Cerebellar nuclear complex (tissue), 1 donor: Measurements from ENCODE around the gene PBOV1.
"Not testable (repeated sequence)": the region's sequence is repeated elsewhere in the genome, so short reads cannot be mapped to it uniquely, and the experiment has no call there.

Experiments used
- DNase-seq, 2 experiments: peaks; one replicate each; lab custom pipeline; 2025; lab: John Stamatoyannopoulos, UW

The PBOV1 gene

DNA sequence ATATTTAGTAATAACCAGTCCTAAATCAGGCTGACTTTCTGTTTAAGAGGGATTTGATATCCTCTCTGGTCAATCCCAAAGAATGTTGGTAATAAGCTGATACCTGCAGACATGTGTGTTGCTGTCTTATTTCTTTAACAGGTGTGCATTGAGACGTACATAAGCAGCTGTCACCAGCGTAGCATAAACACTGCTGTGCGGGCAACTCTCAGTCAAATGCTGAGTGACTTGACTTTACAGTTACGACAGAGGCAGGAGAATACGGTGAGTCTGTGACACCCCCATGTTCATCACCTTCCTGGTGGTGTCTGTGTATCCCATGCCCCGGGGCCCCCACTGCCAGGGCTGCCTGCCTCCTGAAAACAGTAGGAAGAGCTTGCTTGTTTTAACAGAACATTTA lies 20.1 kb upstream of the PBOV1 start:
- no peak for DNase-seq

DNA sequence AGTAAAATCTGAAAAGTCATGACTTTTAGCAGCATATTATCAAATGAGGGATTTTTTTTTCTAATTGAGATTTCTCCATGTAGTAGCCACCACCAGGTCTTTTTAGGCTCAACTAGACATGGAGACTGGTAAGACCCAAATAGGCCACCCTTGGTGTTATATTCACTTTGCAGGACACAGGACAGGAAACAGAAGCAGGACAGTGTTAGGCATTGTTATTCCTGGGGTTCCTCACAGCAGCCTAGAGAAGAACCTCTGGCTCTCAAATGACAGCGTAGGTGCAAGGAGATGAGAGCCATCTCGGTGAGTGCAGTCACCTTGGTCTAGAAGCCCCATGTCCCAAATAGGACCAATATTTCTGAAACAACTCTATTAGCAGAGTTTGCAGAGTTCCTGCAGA lies 19.2 kb upstream of the PBOV1 start:
- no peak for DNase-seq

DNA sequence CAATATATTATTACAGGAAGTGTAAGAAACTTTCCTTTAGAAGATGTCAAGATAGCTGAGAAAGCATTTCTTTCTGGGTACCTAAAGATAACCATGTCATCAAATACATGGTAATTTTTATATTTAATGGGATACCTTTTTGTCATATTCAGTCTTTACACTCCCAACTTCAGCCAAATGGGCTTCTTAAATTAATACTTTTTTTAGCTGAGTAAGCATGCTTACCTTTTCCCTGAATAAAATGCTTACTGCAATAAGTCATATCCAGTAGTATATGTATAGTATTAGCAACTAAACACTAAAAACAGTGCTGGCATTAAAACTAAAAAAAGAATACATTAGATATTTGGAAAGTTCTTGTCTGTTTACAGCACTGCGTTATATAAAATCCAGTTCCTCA lies 17.4 kb upstream of the PBOV1 start:
- DNase-seq, result no peak

DNA sequence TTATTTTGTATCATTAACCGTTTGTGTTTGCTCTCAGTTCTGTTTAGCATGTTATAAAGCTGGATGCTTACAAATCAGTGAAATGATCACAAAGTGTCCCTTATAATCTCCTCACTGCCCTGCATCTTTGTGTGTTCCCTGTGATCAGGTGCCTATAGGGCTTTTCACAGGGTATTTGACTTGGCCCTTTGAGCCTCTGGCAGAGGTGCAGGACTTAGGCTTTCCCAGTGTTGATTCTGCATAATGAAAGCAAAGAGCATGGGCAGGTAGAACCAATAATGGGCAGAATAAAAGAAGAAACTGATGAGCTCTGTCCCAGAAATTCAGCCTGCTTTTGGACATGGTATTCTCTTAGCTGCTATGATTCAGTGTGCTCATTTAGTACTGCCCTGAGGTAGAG lies 16.9 kb upstream of the PBOV1 start:
- no peak for DNase-seq

DNA sequence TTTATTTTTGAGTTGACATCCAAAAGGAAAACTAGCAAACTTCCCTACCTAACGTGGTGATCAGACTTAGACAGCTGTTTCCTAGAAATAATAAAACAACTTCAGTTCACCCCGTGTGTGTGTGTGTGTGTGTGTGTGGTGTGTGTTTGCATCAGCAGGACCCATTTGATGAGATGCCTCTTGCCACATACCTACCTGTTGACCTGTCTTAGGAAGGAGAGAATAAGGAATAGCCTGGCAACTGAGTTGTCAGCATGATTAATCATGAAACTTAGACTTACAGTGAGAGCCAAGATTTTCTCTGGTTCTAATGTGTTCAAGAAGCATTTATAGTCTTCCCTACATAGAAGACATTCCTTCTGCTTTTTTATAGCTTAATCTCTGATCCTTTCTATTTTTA lies 16.1 kb upstream of the PBOV1 start:
- no peak for DNase-seq

DNA sequence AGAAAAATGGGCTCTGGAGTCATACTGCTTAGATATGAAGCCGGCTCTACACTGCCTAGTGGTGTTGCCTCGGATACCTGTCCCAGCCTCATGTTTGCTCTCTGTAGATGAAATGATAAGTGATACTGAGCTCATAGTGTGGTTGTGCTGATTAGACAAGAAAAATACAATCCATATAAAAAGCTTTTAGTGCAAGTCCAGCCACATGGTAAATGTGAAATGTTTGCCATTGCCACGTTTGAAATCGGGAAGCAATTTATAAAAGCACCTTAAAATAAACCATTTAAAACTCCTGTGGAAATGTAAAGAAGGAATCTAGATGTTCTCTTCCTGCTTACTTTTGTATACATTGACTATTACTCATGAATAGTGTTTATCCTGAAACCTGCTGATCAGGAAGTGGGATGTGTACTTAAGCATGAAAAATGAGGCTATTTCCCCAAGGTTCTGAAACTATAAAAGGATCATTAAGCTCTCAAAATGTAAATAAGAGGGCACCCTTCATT lies 13.1 kb upstream of the PBOV1 start:
- no peak for DNase-seq

DNA sequence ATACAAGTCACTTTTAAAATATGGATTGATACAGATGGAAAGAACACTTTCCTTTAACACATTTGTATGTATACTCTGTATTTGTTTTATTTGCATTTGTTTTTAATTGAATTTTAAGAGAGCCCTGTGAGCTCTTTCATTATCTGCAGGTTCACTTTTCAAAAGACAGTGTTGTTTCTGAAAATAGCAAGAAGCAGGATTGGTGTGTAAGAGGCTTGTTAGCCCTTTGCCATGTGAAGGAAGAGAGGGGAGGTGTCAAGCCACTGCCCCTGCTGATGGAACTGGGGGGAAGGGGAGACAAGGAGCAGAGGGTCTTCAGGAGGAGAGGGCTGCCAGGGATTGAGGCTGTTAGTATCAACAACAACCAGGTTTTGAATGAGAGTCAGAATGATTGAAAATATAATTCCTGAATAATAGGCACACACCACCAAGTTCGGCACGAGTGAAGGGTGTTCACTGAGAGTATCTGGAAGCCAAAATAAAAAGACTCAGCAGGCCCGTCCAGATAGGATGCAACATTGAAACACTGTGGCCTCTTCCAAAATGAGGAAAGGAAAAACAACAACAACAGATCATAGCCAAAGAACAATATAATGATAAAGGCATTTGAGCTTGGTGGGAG lies 12.6 kb upstream of the PBOV1 start:
- no peak for DNase-seq

DNA sequence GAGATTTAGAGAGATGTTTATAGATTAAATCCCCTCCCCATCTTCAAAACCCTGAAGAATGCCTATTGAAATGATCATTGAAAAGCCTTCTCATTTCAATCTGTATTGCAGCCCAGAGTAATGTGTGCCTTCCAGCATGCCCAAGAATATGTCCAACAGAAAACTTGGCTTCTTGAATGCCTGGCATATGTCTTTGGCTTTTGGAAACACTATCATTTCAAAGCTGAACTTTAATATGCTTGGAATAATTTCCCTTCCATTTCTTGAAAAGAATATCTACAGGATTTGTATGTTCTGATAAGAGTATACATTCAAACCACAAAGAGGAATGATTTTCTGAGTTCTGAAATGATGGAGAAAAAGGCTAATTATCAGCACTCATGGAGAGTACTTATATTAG lies 11.9 kb upstream of the PBOV1 start:
- no peak for DNase-seq

DNA sequence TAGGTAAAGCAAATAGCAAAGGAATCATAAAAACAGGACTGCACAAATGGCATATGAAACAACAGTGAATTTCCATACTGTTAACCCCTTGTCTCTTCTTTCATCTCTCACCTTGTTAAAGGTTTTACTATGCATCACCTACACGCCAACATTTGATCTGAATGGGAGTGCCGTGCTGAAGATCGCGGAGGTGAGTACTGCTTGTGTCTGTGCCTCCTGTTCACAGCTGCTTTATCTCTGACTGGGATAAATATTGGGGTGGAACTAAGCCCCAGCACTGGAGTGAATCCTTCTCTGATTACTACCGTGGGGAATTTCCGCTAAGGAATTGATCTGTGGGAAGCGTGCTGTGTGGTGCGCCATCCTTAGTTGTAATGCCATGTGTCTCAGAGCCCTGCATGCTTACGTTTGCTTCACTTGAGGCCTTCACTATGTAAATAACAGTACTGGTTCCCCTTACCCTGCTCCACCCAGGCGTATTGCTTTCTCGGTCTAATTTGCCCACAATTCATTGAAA lies 11.4 kb upstream of the PBOV1 start:
- DNase-seq, result no peak

DNA sequence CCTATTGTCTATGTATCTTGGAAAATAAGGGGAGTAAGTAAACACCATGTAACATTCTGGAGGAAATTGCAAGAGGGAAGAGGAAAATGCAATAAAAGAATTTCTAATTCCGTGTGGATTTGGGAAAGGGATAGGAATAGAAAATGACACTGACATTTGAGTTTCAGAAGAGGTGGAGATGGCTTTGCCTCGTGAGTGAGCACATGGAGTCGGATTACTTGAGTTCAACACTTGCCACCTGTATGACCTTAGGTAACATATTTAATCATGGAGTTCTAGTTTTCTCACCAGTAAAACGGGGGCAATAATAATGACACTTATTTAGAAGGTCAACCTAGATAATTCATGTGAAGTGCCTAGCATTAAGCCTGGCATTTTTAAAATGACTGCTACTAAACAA lies 10.8 kb upstream of the PBOV1 start:
- DNase-seq, result no peak

DNA sequence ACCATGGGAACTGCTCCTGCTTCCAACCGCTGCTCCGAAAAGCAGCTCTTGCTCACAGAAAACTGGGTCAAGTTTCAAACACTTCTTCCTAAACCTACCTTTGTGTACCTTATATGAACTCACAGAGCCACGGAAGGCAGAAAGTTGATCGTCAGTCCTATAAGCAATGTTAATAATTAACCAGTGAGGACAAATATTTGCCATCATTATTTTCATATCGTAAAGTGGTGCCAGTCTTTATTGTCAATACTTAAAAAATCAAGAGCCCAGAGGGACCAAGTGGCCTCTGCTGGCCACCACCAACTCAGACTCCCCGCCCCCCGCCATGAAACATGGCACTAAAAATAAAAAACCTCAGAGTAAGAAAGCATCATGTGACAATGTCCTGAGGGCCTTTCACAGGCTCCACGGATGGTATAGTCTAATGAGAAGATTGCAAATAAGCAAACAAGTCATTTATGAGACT lies 9.1 kb upstream of the PBOV1 start:
- no peak for DNase-seq

DNA sequence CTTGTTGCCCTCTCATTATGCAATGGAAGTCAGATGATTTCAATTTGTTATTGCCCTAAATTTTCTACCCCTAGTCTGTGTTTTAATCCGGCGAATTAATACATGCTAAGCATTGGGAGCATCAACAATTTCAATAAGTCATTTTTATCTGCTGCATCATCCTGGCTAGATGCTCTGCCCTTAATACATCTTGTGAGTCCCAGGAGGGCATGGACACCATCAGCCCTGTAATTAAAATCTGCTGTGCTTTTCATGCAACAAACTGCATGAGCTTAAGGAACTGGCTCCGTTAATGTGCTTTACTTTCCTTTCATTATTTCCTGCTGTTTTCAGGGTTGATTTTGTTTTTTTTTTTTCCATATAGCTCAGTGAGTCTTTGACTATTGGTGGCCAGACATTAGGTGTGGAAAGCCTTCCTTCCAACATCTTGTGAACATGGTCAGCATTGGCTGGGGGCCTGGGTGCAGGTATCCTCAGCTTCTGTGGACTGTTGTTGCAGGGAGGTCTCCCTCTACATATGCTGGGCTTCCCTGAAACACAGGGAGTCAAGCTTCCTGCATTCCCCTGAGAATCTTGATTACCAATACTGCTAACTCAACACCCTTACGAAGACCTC lies 8.5 kb upstream of the PBOV1 start:
- no peak for DNase-seq

DNA sequence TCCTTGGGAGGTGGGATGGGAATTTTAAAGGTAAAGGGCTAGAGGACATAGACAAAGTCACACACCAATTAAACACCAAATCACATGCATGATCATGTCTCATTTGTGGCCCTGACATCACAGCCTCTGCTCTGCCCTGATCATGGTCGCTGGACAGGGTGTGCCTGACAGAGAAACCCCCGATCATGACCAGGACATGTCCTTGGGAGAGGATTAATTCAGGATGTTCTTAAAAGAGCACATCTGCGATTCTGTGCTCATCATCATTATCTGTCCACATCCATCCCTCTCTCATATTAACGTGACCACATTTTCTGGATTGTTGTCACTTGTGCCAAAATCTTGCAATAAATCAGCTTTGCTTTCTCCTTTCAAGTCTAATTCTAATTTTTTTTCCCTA lies 7.7 kb upstream of the PBOV1 start:
- no peak for DNase-seq

DNA sequence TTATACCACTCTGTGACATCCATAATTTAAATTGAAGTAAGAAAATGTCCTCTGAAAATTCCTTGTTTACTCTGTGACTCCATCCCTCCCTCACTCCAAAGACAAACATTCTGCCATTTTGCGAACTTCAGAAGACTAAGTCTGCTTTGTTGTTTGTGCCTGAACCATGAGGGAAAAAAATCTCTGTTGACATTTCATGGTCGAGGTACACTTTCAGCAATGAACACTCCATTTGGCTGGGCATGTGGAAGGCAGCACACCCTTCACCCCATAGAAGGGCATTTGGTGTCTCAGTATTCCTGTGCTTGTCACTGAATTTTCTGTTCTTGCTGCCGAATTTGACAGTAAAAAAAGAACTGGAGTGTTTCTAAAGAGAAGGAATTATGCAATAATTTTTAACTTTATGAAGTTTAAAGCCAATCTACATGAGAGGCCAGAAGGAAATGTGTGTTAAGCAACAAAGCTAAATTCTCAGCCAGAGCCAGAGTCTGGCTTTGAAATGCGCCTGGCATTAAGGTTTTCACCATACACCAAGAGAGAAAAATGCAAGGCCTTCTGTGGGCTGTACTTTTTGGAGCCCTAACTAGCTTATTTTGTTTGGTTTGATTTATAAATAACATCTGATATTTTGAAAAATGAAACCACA lies 4.7 kb upstream of the PBOV1 start:
- DNase-seq, result no peak

DNA sequence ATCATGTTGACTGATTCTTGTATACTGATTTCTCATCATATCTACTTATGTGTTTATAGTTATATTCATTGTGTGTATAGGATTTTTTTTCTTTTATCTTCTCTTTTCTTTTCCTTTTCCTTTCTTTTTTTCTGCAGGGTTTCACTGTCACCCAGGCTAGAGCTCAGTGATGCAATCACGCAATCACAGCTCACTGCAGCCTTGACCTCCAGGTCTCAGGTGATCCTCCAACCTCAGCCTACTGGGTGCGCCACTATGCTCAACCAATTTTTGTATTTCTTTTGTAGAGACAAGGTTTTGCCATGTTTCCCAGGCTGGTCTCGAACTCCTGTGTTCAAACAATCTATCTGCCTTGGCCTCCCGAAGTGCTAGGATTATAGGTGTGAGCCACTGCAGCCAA lies 1.6 kb upstream of the PBOV1 start:
- DNase-seq, result no peak

DNA sequence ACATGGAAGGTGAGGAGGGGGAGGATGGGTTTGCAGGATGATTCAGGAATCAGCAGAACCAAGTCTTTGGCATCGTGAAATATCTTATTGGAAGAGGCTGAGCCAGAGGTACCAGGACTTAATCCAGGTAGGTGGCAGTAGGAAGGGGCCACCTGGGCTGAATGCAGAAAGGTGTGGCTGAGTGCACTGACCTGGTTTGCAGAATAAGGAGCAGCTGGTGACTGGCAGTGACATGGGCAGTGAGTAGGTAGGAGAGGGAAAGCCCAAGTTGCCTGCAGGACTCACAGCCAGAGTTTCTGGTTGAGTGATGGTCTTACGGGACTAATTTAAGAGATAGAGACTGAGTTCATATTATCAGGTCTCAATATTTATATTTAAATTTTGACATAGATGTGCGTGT lies 1.1 kb upstream of the PBOV1 start:
- DNase-seq, result no peak

DNA sequence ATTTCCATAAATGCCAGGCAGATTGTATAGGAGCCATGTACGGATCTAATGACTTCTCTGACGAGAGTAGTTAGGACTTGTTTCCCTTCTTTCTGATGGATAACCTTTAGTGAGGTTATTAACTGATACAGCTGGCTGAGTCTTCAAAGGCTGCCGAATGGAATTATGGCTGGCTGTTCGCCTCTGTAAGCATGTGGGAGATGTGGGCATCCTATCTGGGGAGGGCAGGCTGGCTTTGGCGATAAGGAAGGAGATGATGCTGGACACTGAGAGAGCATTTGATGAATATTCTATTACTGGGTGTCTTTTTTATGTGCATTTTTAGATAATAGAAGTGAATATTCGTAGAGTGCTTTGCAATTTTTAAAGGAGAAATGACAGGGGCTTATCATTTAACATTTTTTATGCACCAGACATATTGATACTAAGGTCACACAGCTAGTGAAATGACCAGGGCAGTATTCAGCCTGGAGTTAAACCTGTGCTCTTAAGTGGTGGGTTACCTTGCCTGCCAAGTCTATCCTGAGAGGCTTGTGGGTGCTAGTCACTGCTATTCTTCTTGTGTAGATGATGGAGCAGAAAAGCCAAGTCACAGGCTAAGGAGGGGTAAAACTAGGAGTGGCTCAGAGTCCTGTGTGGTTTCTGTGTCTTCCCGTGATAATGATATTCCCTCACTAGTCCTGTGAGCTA lies 3.1 kb downstream of the PBOV1 start:
- no peak for DNase-seq

DNA sequence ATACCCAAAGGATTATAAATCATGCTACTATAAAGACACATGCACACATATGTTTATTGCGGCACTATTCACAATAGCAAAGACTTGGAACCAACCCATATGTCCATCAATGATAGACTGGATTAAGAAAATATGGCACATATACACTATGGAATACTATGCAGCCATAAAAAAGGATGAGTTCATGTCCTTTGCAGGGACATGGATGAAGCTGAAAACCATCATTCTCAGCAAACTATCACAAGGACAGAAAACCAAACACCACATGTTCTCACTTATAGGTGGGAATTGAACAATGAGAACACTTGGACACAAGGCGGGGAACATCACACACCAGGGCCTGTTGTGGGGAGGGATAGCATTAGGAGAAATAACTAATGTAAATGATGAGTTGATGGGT lies 5.8 kb downstream of the PBOV1 start:
- DNase-seq, result not testable (repeated sequence)

DNA sequence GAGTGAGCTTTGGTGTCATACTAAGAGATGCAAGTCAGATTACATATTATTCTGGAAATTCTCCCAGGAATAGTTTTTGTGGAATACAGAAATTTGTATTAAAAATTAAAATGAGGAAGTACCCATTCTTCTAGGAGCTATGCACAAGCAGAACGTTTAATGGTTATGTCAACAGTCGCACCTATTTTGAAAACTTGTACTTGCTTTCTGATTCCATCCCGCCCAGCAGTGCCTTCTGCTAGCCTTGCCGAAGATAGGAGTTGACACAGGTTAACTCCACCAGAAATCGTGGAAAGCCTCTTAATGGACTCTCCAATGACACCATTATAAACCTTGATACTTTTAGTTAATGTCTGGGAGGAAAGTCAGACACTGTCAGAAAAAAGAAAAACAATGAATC lies 6.7 kb downstream of the PBOV1 start:
- DNase-seq, result no peak

DNA sequence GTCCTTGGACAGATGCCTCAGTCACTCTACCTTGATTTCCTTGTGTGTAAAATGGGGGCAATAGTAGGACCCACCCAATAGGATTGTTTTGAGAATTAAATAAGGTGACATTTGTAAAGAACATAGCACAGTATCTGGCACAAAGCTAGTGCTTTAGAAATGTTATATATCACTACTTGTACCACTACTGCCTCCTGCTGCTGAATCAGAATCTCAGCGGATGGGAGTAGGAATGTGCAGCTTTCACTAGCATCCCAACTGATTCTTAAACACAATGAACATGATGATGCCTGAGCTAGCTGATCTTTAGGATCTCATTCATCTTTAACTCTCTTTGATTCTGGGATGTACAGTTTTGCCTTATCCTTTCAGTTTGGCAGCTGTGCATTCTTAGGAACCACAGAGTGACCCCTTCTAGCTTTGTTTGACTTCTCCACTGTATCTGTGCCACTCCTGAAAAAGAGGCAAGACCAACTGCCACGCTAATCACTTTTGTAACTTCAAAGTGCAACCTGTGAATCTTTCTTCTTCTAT lies 7.2 kb downstream of the PBOV1 start:
- DNase-seq, result no peak

DNA sequence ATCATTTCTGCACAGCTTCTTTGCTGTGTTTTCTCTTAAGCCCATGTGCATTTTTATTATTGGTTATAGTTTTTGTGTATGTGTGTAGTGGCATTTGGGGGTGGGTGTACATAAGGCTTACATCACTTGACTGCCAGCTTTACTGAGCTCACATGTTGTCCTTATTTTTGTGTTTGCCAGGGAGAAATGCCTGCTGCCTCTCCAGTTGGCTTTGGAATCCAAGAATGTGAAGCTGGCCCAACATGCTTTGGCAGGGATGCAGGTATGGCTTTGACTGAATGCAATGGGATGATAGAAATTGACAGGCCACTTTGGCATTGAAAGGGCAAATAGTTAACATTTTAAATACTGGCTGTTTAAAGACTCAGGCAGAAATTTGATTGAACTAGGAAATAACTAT lies 11.4 kb downstream of the PBOV1 start:
- DNase-seq, result peak; percentile 76 to 85

DNA sequence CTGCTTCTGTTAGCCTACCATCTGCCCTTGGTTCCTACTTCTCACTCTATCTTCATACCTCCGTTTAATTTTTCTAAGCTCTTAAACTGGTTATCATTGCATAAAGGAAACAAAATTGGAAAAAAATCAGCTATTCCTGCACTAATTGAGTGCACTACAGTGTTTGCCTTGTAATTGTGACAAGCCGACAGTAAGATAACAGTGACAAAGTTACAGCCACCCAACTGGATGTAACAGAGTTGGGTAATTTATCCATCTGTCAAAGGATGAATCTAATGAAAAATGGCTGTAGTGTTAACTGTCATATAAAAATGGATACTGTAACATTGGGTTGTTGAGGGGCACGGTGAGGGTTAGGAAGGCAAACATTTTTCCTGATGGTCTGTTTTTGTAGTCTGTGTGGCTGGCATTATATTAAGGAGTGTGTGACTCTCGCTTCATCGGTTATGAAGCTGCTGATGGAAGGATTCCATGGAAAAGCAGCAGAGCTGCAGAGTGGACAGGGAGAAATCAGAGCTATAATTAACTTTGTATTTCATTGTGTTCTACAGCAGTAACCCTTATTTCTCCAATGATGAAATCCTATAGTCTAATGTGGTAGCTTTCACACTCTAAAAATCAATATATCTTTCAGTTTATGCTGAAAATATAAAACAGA lies 12.7 kb downstream of the PBOV1 start:
- peak in 1 of 2 experiments; percentile 63 for DNase-seq
